Femur (tissue), 1 donor: ENCODE results near the gene KCNQ5.

Experiments used
- DNase-seq: peaks from one replicate; pipeline ENCODE4 v3.0.0-alpha.2; 2017

KCNQ5 gene

DNA sequence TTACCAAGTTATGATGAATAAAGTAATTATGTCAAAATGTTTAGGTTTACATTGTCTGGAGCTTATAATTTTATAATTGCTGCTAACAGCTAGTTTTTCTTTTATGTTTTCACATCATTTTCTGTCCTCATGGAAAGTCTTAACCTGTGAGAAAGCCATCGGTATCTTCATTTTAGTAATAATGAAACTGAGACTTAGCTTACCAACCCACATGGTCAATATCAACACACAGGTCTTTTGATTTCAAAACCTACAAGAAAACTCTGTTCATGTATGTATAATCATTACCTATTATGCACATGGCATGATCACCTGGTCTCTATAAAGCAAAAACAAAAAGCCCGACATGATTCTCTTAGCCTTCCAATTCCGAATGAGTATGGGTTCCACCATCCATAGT, 61.9 kb downstream of the KCNQ5 start:
- DNase-seq, result no peak

GRCh38 chr6:72689107-72689954, 67.5 kb downstream of the KCNQ5 start:
- DNase-seq, result no peak

- DNase-seq, result no peak
Observed at GRCh38 chr6:72691249-72691648, 69.4 kb downstream of the KCNQ5 start.

GRCh38 chr6:72696055-72696454, 74.2 kb downstream of the KCNQ5 start:
- no peak for DNase-seq

DNA sequence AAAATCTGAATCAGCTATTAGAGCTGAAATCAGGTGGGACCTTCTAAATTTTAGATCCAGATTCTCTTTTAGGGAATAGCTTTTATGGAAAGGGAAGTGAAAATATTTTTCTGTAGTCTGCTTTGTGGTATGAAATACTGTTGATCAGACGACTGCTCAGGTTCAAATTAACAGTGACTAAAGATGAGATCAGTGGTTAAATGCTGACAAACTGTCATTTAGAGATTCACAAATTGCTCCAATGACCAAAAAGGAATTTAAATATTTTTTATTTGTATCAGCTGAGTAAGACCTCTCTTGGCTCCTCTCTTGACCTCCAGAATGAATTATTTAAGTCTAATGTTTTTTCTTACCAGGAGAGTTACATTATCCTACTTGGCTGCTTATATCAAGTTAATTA, 77.3 kb downstream of the KCNQ5 start:
- no peak for DNase-seq

DNA sequence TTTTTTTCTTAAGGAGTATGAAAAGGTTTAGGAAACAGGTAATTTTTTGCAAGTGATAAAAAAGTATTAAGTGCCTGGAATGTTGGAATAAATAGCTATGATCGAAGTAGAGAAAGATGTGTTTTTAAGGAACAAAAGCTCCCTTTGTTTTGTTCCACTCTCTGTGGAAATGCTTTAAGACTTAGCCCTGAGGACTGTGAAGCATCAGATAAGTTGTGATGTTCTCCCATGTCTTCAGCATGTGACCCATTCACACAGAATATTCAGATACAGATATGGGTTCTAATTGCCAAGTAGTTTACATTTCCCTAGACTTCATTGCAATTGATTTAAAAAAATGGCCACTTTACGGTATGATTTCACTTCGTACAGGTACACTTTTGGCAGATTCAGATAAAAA, 80.6 kb downstream of the KCNQ5 start:
- no peak for DNase-seq

DNA sequence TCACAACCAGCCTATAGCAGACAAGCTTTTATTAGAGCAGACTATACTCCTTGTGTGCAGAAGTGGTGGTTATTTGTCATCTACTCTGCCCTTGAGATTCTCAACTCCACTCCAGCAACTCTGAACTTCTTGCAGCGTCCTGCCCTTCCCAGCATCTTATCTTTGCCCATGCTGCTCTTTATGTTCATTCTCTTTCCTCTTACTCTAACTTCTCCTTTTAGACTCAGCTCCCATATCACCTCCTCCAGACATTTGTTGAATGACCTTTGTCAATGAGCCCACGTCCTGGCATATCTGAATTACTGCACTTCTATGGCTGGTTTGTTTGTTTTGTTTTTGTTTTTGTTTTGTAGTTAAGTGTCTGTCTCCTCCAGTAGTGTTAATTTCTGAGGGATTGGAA, 81.2 kb downstream of the KCNQ5 start:
- DNase-seq, result no peak

DNA sequence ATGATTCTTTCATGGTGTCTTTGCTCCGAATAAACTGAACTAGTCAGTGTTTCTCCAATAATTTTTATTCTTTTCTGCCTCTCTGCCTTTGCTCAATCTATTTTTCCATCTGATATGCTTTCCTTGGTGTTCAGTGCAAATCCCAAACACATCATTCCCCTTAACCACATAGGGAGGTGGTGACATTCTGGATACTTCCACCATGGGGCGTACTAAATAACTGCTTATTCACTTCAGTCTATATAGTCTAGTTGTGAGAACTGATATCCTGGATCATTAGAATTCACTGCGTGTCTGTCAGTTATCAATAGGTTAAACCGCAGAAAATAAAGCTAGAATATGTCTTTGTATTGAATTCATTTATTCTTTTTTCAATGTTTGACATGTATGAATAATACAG, 83.1 kb downstream of the KCNQ5 start:
- DNase-seq, result no peak

- DNase-seq, result no peak
Observed at GRCh38 chr6:72709431-72709830, 87.6 kb downstream of the KCNQ5 start.

DNA sequence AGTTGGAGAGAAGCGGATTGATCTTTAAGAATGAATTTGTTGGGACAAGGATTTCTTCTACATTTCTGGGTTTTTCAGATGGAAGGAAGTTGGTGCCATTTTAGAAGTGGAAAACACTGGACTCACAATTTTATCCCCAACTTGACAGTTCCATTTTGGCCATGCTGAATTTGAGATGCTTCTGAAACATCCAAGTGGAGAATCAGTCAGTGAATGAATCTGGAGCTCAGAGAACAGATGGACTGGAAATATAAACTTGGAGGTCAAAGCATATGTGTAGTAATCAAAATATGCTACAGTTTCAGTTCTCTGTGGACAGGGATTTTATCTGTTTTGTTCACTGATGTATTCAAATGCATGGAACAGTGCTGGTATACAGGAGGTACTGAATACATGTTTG, 89.9 kb downstream of the KCNQ5 start:
- no peak for DNase-seq

DNA sequence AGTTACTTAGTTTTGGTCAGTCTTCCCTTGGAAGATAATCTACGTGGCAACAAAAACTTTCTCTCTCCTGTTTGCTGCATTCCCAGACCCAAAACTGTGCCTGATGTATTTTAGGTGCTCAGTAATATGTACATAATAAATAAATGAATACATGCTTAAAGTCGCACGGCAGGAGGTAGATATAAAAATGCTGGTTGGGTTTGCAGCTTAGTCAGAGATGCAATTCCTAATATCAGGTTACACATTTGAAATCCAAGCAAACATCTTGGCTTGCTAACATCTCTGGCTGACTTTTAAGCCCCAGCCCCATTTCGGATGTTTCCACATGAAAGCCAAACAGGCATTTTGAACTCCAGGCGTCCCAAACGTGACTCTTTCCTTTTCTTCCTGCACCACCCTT, 91.0 kb downstream of the KCNQ5 start:
- no peak for DNase-seq

DNA sequence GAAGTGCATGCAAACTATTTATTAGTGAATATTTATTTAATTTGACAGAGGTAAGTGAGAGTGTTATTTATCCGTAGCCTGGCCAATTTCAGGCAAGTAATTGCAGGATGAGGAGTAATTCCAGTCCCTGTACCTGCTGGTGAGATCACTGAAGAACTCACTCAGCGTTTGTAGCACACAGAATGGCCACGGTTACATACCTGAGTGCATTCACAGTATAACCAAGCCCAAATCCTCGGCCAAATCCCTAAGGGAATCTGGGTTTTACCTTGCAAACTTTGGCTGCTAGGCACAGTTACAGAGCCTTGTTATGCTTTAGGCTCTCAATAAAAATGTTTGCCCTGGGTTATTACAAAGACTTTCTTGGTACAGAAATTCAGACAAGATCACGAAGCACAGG, 93.3 kb downstream of the KCNQ5 start:
- no peak for DNase-seq

GRCh38 chr6:72716916-72717315, 95.1 kb downstream of the KCNQ5 start:
- no peak for DNase-seq

DNA sequence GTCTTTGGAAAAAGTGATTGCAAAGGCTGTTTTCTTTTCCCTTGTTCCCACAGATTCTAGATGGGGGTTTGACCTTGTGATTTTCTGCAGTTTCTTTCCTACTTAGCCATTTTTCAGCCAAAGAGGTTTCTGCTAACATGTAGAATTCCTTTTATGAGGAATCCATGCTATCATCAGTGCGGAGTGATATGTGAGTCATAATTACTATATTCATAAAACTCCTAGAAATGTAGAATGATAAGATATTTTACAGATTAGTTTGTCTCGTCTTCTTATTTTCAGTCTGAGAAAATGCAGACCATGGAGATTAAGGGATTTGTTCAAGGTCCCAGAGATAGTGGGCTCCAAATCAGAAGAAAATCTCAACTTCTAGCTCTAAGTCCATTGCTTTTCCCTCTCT, 98.6 kb downstream of the KCNQ5 start:
- no peak for DNase-seq

GRCh38 chr6:72721346-72721745, 99.5 kb downstream of the KCNQ5 start:
- DNase-seq, result no peak

GRCh38 chr6:72724545-72724944, 102.7 kb downstream of the KCNQ5 start:
- no peak for DNase-seq

- DNase-seq, result no peak
Observed at GRCh38 chr6:72728706-72729343, 107.0 kb downstream of the KCNQ5 start.

- DNase-seq, result no peak
Observed at GRCh38 chr6:72733045-72733444, 111.2 kb downstream of the KCNQ5 start.

GRCh38 chr6:72738091-72738490, 116.2 kb downstream of the KCNQ5 start:
- no peak for DNase-seq

- no peak for DNase-seq
Observed at GRCh38 chr6:72739368-72739779, 117.5 kb downstream of the KCNQ5 start.

DNA sequence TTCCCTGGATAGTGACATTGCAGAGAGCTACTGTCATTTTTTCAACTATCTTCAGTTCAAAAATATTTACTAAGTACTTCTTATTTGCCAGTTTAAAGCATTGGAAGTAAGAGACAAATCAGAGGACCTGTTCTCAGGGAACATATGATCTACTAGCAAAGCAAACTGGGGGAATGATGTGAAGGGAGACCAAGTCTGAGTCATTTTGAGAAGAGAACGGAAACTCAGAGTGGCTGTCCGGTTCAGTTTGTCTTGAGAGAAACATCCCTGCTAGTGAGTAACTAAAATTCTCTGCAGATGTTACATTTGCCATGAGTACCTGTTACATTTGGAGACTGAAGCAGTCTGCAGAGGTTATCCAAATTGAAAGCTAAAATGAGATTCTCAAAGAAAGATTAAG, 118.3 kb downstream of the KCNQ5 start:
- DNase-seq, result no peak

DNA sequence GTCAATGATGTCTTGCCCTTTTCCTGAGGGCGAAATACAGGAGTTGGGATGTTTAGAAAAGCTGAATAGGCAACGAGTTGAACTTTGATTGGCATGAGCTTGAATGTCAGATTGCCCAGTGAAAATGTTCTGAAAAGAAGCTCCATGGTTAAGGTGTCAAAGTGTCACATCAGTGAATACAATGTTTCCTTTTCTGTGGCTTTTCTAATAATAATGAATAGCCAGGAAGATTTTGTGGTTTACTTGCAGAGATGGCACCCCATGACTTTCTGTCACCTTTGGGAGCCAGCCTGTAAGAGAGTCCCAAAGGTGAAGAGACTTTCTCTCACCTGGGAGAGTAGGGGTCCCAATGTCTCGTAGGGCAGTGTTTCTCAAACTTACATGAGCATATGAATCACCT, 119.2 kb downstream of the KCNQ5 start:
- DNase-seq, result no peak

- DNase-seq, result no peak
Observed at GRCh38 chr6:72742001-72742673, 120.3 kb downstream of the KCNQ5 start.

GRCh38 chr6:72746276-72746675, 124.4 kb downstream of the KCNQ5 start:
- no peak for DNase-seq
